Keratinocyte (primary cell): ENCODE results near the gene GPR37. TPM values are rescaled to one million over a fixed set of nuclear protein-coding genes. Genes with fewer than 3 reads are reported as not detected.

ENCODE experiments used
- DNase-seq: peaks from one replicate; pipeline ENCODE4 v3.0.0-alpha.2; 2011; ENCODE audit warnings: low read depth, missing footprints, low spot score
- FAIRE-seq: peaks from 2 replicates; lab custom pipeline; 2011; peaks lifted over from hg19 to GRCh38; lab: Jason Lieb, UNC
- H2AFZ ChIP-seq: 2 replicates; pipeline ENCODE4 v1.6.0; 2012; ENCODE audit warnings: low read length, control low read depth, inconsistent platforms; ENCODE audit not compliant: control insufficient read depth
- H3K27ac ChIP-seq: 2 replicates; pipeline ENCODE4 v1.5.1; 2011; ENCODE audit warnings: low read length; ENCODE audit not compliant: control insufficient read depth, insufficient read depth
- H3K27me3 ChIP-seq: 3 replicates; pipeline ENCODE4 v1.6.0; 2011; ENCODE audit warnings: low read length; ENCODE audit not compliant: control insufficient read depth, insufficient read depth; ENCODE audit errors: extremely low read depth
- H3K36me3 ChIP-seq, 2 experiments: 2 replicates in 1 of 2; 3 replicates in 1 of 2; pipeline ENCODE4 v1.5.1; 2011; ENCODE audit warnings: low read length in 2 of 2, mild to moderate bottlenecking in 1 of 2; ENCODE audit not compliant: control insufficient read depth in 2 of 2, insufficient read depth in 2 of 2; ENCODE audit errors: extremely low read depth in 1 of 2
- H3K4me1 ChIP-seq: 3 replicates; pipeline ENCODE4 v1.5.1; 2011; ENCODE audit warnings: low read length; ENCODE audit not compliant: control insufficient read depth, insufficient read depth; ENCODE audit errors: extremely low read depth
- H3K4me2 ChIP-seq: 3 replicates; pipeline ENCODE4 v1.6.0; 2011; ENCODE audit warnings: low read depth, low read length; ENCODE audit not compliant: control insufficient read depth, insufficient read depth; ENCODE audit errors: extremely low read depth
- H3K4me3 ChIP-seq, 3 experiments: fragments of 200-600 bp in 1 of 3; sonication (generic) in 1 of 3; 2 replicates in 2 of 3; 3 replicates in 1 of 3; pipeline ENCODE4 v1.5.1; 2011 to 2016; ENCODE audit warnings: low read length in 3 of 3, mild to moderate bottlenecking in 3 of 3, control low read depth in 2 of 3, inconsistent platforms in 1 of 3, low read depth in 1 of 3, mixed read lengths in 1 of 3, mixed run types in 1 of 3, moderate library complexity in 1 of 3; ENCODE audit not compliant: control insufficient read depth in 2 of 3, insufficient read depth in 2 of 3; ENCODE audit errors: extremely low read depth in 1 of 3
- H3K79me2 ChIP-seq: 2 replicates; pipeline ENCODE4 v1.6.0; 2012; ENCODE audit warnings: low read length; ENCODE audit not compliant: control insufficient read depth, insufficient read depth
- H3K9ac ChIP-seq: 3 replicates; pipeline ENCODE4 v1.6.0; 2011; ENCODE audit warnings: low read length; ENCODE audit not compliant: control insufficient read depth, insufficient read depth; ENCODE audit errors: extremely low read depth
- H3K9me1 ChIP-seq: 3 replicates; pipeline ENCODE4 v1.6.0; 2011; ENCODE audit warnings: low read length; ENCODE audit not compliant: control insufficient read depth, insufficient read depth; ENCODE audit errors: extremely low read depth
- H3K9me3 ChIP-seq: 2 replicates; pipeline ENCODE4 v1.5.1; 2012; ENCODE audit warnings: low read depth, low read length; ENCODE audit not compliant: control insufficient read depth
- H4K20me1 ChIP-seq: 3 replicates; pipeline ENCODE4 v1.6.0; 2011; ENCODE audit warnings: low read length; ENCODE audit not compliant: control insufficient read depth, insufficient read depth; ENCODE audit errors: extremely low read depth
- EZH2 ChIP-seq: IDR thresholded peaks from one replicate; pipeline ENCODE4 v1.6.1; 2012; ENCODE audit warnings: inconsistent platforms, mild to moderate bottlenecking, low read length, moderate library complexity
- dilution Hi-C: fragments of 300-500 bp; cut with MboI; formaldehyde crosslinking; loops from one replicate; pipeline ENCODE4 v1.7.0; 2020; ENCODE audit warnings: low sequenced_read_pairs; ENCODE audit not compliant: extremely low pct_ligation_motif_present
- polyA plus RNA-seq, 5 experiments: library from polyadenylated mRNA; depleted of rRNA in 3 of 5; stranded (reverse) in 3 of 5; stranded (forward) in 1 of 5; unstranded in 1 of 5; fragments of >200 nt; gene quantifications; 1 replicate in 1 of 5; 2 replicates in 3 of 5; 3 replicates in 1 of 5; pipeline versions ENCODE4 v1.2.1 to v1.2.3, GENCODE V29; 2011 to 2012; ENCODE audit warnings: missing spikeins in 2 of 5, low read depth in 1 of 5, low replicate concordance in 1 of 5
- TF ChIP-seq, protein P1 (sequence below), 3 experiments: IDR thresholded peaks in 1 of 3; conservative IDR thresholded peaks in 1 of 3; optimal IDR thresholded peaks in 1 of 3; 2 replicates in 2 of 3; 3 replicates in 1 of 3; pipeline versions ENCODE3 to v1.5.1; 2011; ENCODE audit warnings: low read length in 3 of 3, mild to moderate bottlenecking in 3 of 3, moderate library complexity in 2 of 3, control low read depth in 1 of 3, inconsistent platforms in 1 of 3; ENCODE audit not compliant: insufficient read depth in 2 of 3; ENCODE audit errors: extremely low read depth in 1 of 3

Gene GPR37
- polyA plus RNA-seq, 1 donor (not counting 4 experiments of a cell fraction or from before 2014, with no cell fraction given): 0.58 TPM

DNA sequence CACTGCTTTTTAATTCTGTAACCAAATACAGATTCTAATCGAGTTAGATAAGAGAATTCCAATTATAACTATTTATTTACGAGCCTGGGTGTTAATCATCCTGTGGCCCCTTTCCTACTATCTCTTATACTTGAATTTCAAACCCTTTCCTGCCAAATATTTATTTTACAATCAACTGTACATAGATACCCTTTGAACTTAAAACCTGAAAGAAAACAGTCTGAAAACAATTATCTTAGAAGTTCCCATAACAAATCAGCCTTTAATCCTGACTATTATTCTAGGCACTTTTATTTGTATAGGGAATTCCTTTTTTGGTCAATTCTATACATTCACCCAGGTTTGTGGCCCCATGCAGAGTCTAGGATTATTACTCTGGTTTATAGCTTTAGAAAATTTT, 10.6 kb upstream of the GPR37 start:
- no peak overlapping the region for H3K9ac ChIP-seq
- no peak overlapping the region for H2AFZ ChIP-seq
- no peaks in the 10 kb centered on the region for H3K36me3 ChIP-seq
- TF ChIP-seq, protein P1, sequence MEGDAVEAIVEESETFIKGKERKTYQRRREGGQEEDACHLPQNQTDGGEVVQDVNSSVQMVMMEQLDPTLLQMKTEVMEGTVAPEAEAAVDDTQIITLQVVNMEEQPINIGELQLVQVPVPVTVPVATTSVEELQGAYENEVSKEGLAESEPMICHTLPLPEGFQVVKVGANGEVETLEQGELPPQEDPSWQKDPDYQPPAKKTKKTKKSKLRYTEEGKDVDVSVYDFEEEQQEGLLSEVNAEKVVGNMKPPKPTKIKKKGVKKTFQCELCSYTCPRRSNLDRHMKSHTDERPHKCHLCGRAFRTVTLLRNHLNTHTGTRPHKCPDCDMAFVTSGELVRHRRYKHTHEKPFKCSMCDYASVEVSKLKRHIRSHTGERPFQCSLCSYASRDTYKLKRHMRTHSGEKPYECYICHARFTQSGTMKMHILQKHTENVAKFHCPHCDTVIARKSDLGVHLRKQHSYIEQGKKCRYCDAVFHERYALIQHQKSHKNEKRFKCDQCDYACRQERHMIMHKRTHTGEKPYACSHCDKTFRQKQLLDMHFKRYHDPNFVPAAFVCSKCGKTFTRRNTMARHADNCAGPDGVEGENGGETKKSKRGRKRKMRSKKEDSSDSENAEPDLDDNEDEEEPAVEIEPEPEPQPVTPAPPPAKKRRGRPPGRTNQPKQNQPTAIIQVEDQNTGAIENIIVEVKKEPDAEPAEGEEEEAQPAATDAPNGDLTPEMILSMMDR (optimal IDR thresholded peaks at IDR 0.05 in 1 of 3, IDR thresholded peaks at IDR 0.05 in 1 of 3, conservative IDR thresholded peaks at IDR 0.05 in 1 of 3; ENCODE audit: extremely low read depth in 1 of 3, insufficient read depth in 2 of 3, low read length in 3 of 3): no peak
- TF ChIP-seq EZH2: no peak
- H3K9me1 ChIP-seq: peaks cover 2% of the 10 kb centered on the region
- H3K9me3 ChIP-seq: no peaks in the 10 kb centered on the region
- FAIRE-seq: no peak
- H3K4me3 ChIP-seq: no peak overlapping the region
- H3K27me3 ChIP-seq: no peaks in the 10 kb centered on the region
- peaks cover 2% of the 10 kb centered on the region for H3K4me1 ChIP-seq
- H4K20me1 ChIP-seq: no peaks in the 10 kb centered on the region
- no peaks in the 10 kb centered on the region for H3K79me2 ChIP-seq
- no peak overlapping the region for H3K4me2 ChIP-seq
- no peak for DNase-seq
- no peak overlapping the region for H3K27ac ChIP-seq
- dilution Hi-C loops: no loop called here

GRCh38 chr7:124775422-124775821, 9.8 kb upstream of the GPR37 start:
- Histone ChIP-seq H3K9me1 (peaks cover 2% of the 10 kb centered on the region), H2AFZ (no peak overlapping the region), H3K9ac (no peak overlapping the region), H3K36me3 (no peaks in the 10 kb centered on the region), H3K9me3 (no peaks in the 10 kb centered on the region), H3K4me2 (no peak overlapping the region), H3K27ac (no peak overlapping the region), H3K4me1 (peaks cover 2% of the 10 kb centered on the region), H3K4me3 (no peak overlapping the region), H4K20me1 (no peaks in the 10 kb centered on the region), H3K27me3 (no peaks in the 10 kb centered on the region), H3K79me2 (no peaks in the 10 kb centered on the region)
- dilution Hi-C loops: no loop called here
- no peak for DNase-seq
- TF ChIP-seq EZH2: no peak
- TF ChIP-seq, protein P1 (optimal IDR thresholded peaks at IDR 0.05 in 1 of 3, IDR thresholded peaks at IDR 0.05 in 1 of 3, conservative IDR thresholded peaks at IDR 0.05 in 1 of 3; ENCODE audit: extremely low read depth in 1 of 3, insufficient read depth in 2 of 3, low read length in 3 of 3): no peak
- FAIRE-seq: no peak
